ENCODE measurements around the gene SUPT20HL1. TPM values are rescaled to one million over a fixed set of nuclear protein-coding genes. Genes with fewer than 3 reads are reported as not detected.
"Not testable (repeated sequence)": the region's sequence is repeated elsewhere in the genome, so short reads cannot be mapped to it uniquely, and the experiment has no call there.

The SUPT20HL1 gene
- total RNA-seq, 2 experiments from 2014 or later: not detected

GRCh38 chrX:24364326-24364725, 3.9 kb downstream of the SUPT20HL1 start:
- no TSS peak for BruUV-seq (replicated peaks)
- intact Hi-C loops (cut with micrococcal nuclease; ENCODE audit: unreplicated experiment): no loop called here

DNA sequence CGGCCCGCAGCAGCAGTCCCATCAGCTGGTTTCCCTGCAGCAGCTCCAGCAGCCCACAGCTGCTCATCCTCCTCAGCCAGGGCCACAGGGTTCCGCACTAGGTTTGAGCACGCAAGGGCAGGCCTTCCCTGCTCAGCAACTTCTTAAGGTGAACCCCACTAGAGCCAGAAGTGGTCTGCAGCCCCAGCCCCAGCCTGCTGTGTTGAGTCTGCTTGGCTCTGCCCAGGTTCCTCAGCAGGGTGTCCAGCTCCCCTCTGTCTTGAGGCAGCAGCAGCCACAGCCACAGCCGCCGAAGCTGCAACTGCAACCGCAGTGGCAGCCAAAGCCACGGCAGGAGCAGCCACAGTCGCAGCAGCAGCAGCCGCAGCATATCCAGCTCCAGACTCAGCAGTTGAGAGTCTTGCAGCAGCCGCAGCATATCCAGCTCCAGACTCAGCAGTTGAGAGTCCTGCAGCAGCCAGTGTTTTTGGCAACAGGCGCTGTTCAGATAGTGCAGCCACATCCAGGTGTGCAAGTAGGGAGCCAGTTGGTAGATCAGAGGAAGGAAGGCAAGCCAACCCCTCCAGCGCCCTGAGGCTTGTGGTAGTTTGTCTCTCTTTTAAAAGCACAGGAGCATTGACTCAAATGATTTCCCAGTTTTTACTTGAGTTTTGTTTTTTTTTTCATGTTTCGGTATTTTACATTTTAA, 4.6 kb downstream of the SUPT20HL1 start:
- H4K20me1 ChIP-seq (ENCODE audit: insufficient read depth, low read length): no peaks in the 10 kb centered on the region
- H3K4me1 ChIP-seq (ENCODE audit: insufficient read depth, low read length, poor library complexity, severe bottlenecking): no peaks in the 10 kb centered on the region
- intact Hi-C loops (cut with micrococcal nuclease; ENCODE audit: unreplicated experiment): no loop called here
- no peak for DNase-seq (ENCODE audit: low spot score)
- H3K79me2 ChIP-seq (ENCODE audit: insufficient read depth, low read depth, low read length): no peaks in the 10 kb centered on the region
- no peaks in the 10 kb centered on the region for H3K9me3 ChIP-seq (ENCODE audit: low read length)
- no peak overlapping the region for H3K4me2 ChIP-seq (ENCODE audit: low read length)
- TF ChIP-seq, protein P1, sequence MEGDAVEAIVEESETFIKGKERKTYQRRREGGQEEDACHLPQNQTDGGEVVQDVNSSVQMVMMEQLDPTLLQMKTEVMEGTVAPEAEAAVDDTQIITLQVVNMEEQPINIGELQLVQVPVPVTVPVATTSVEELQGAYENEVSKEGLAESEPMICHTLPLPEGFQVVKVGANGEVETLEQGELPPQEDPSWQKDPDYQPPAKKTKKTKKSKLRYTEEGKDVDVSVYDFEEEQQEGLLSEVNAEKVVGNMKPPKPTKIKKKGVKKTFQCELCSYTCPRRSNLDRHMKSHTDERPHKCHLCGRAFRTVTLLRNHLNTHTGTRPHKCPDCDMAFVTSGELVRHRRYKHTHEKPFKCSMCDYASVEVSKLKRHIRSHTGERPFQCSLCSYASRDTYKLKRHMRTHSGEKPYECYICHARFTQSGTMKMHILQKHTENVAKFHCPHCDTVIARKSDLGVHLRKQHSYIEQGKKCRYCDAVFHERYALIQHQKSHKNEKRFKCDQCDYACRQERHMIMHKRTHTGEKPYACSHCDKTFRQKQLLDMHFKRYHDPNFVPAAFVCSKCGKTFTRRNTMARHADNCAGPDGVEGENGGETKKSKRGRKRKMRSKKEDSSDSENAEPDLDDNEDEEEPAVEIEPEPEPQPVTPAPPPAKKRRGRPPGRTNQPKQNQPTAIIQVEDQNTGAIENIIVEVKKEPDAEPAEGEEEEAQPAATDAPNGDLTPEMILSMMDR (conservative IDR thresholded peaks at IDR 0.05; ENCODE audit: low read length): no peak
- TF ChIP-seq EZH2phosphoT487 (IDR thresholded peaks at IDR 0.05; ENCODE audit: borderline replicate concordance, low read depth, low read length): no peak
- no peak overlapping the region for H3K4me3 ChIP-seq (ENCODE audit: low read depth, low read length, poor library complexity, severe bottlenecking)
- POLR2A ChIA-PET: no interaction called here
- no TSS peak for BruUV-seq (replicated peaks)
- no peak overlapping the region for H2AFZ ChIP-seq (ENCODE audit: low read length)
- H3K9me2 ChIP-seq (ENCODE audit: insufficient read depth, low read length): no peaks in the 10 kb centered on the region
- no peaks in the 10 kb centered on the region for H3K36me3 ChIP-seq (ENCODE audit: insufficient read depth, low read length)
- H3K27ac ChIP-seq (ENCODE audit: low read depth, low read length, poor library complexity, severe bottlenecking): no peak overlapping the region
- CTCF ChIA-PET (ENCODE audit: unreplicated experiment): no interaction called here

More at GRCh38 chrX:24364326-24364725, 3.9 kb downstream of the SUPT20HL1 start:
- H3K4me2 ChIP-seq (ENCODE audit: low read length): no peak overlapping the region
- no peaks in the 10 kb centered on the region for H4K20me1 ChIP-seq (ENCODE audit: insufficient read depth, low read length)
- no peaks in the 10 kb centered on the region for H3K9me3 ChIP-seq (ENCODE audit: low read length)
- H3K79me2 ChIP-seq (ENCODE audit: insufficient read depth, low read depth, low read length): no peaks in the 10 kb centered on the region
- H2AFZ ChIP-seq (ENCODE audit: low read length): no peak overlapping the region
- no peaks in the 10 kb centered on the region for H3K4me1 ChIP-seq (ENCODE audit: insufficient read depth, low read length, poor library complexity, severe bottlenecking)
- no peaks in the 10 kb centered on the region for H3K9me2 ChIP-seq (ENCODE audit: insufficient read depth, low read length)
- ChIA-PET POLR2A (no interaction called here), CTCF (ENCODE audit: unreplicated experiment) (no interaction called here)
- no peak for TF ChIP-seq EZH2phosphoT487 (IDR thresholded peaks at IDR 0.05; ENCODE audit: borderline replicate concordance, low read depth, low read length)
- TF ChIP-seq, protein P1 (conservative IDR thresholded peaks at IDR 0.05; ENCODE audit: low read length): no peak
- H3K27ac ChIP-seq (ENCODE audit: low read depth, low read length, poor library complexity, severe bottlenecking): no peak overlapping the region
- H3K36me3 ChIP-seq (ENCODE audit: insufficient read depth, low read length): no peaks in the 10 kb centered on the region
- no peak overlapping the region for H3K4me3 ChIP-seq (ENCODE audit: low read depth, low read length, poor library complexity, severe bottlenecking)
- no peak for DNase-seq (ENCODE audit: low spot score)

- intact Hi-C loops (cut with micrococcal nuclease; ENCODE audit: unreplicated experiment); H3K27ac ChIP-seq (ENCODE audit: low read depth, low read length, poor library complexity, severe bottlenecking); H3K4me2 ChIP-seq (ENCODE audit: low read length); H3K36me3 ChIP-seq (ENCODE audit: insufficient read depth, low read length); H3K9me2 ChIP-seq (ENCODE audit: insufficient read depth, low read length); H3K4me1 ChIP-seq (ENCODE audit: insufficient read depth, low read length, poor library complexity, severe bottlenecking); DNase-seq (ENCODE audit: low spot score); CTCF ChIA-PET (ENCODE audit: unreplicated experiment); H4K20me1 ChIP-seq (ENCODE audit: insufficient read depth, low read length); BruUV-seq (replicated peaks); H2AFZ ChIP-seq (ENCODE audit: low read length); H3K4me3 ChIP-seq (ENCODE audit: low read depth, low read length, poor library complexity, severe bottlenecking); H3K9me3 ChIP-seq (ENCODE audit: low read length); H3K79me2 ChIP-seq (ENCODE audit: insufficient read depth, low read depth, low read length): not testable (repeated sequence)
- POLR2A ChIA-PET: interaction anchor here (0.7 kb wide), 1 partner anchor 429 kb away, joined by 3 read pairs; no protein-coding TSS in a partner anchor
These were observed 6.4 kb downstream of the SUPT20HL1 start for GRCh38 chrX:24366762-24367400.

All from OCI-LY7 (cell line).